HG03159 (cell line): Measurements from ENCODE around the gene HNRNPR.
"Not testable (repeated sequence)": the region's sequence is repeated elsewhere in the genome, so short reads cannot be mapped to it uniquely, and the experiment has no call there.

Experiments
- ATAC-seq: cut with Tn5 transposase; IDR thresholded peaks from one replicate; pipeline ENCODE4 v1.9.1; 2021; ENCODE audit warnings: mild to moderate bottlenecking, moderate library complexity; ENCODE audit not compliant: unreplicated experiment

HNRNPR gene

DNA sequence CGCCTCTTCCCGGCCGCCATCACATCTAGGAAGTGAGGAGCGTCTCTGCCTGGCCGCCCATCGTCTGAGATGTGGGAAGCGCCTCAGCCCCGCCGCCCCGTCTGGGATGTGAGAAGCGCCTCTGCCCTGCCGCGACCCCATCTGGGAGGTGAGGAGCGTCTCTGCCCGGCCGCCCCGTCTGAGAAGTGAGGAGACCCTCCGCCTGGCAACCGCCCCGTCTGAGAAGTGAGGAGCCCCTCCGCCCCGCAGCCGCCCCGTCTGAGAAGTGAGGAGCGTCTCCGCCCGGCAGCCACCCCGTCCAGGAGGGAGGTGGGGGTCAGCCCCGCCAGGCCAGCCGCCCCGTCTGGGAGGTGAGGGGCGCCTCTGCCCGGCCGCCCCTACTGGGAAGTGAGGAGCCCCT lies 86.7 kb downstream of the HNRNPR start:
- ATAC-seq: not testable (repeated sequence)
